Erythroblast (primary cell): ENCODE data around the gene KCND3.

Source experiments
- GATA1 ChIP-seq: IDR thresholded peaks from 2 replicates; pipeline ENCODE4 v1.6.1; 2011; ENCODE audit warnings: low read depth, mild to moderate bottlenecking, control low read depth, low read length, moderate library complexity
- POLR2A ChIP-seq: IDR thresholded peaks from 2 replicates; pipeline ENCODE4 v1.6.1; 2011; ENCODE audit warnings: mild to moderate bottlenecking, low read length

DNA sequence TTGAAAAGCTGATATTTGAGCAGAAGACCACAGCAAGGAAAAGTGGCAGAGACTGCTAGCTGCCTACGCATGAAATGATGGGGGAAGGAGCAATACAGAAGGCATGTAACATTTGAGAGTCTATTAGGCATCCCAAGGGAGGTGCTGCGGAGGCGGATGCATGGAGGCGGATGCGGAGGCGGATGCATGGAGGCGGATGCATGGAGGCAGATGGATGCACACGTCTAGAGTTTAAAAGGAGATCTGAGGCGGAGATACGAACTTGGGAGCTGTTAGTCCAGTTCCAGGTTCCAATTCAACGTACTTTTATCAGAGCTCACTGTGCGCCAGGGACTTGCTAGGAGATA lies 234.5 kb downstream of the KCND3 start:
- TF ChIP-seq POLR2A = no peak
- TF ChIP-seq GATA1 = no peak
